ENCODE data around the gene ZNF486.
"Not testable (repeated sequence)": the region's sequence is repeated elsewhere in the genome, so short reads cannot be mapped to it uniquely, and the experiment has no call there.

Gene ZNF486

DNA sequence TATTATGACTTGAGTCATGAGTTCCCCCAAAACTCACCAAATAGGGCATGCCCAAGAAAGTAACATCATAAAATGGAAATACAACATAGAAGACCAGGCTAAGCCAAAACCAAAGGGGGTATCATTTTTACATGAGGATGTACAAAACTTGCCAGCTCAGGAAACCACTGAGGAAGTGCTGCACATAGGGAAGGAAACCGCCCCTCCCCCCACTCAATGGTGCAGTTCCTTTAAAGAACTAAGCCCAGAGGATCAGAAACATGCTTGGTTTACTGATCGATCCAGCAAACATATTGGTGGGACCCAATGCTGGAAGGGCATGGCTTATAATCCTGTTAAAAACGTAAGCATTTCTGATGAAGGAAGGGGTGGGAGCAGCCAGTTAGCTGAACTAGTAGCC, 4.2 kb upstream of the ZNF486 start:
- no peak for DNase-seq (ENCODE audit: low read depth)
- H3K4me3 ChIP-seq (ENCODE audit: low read depth, low read length), result no peak overlapping the region
- TF ChIP-seq, protein P1, sequence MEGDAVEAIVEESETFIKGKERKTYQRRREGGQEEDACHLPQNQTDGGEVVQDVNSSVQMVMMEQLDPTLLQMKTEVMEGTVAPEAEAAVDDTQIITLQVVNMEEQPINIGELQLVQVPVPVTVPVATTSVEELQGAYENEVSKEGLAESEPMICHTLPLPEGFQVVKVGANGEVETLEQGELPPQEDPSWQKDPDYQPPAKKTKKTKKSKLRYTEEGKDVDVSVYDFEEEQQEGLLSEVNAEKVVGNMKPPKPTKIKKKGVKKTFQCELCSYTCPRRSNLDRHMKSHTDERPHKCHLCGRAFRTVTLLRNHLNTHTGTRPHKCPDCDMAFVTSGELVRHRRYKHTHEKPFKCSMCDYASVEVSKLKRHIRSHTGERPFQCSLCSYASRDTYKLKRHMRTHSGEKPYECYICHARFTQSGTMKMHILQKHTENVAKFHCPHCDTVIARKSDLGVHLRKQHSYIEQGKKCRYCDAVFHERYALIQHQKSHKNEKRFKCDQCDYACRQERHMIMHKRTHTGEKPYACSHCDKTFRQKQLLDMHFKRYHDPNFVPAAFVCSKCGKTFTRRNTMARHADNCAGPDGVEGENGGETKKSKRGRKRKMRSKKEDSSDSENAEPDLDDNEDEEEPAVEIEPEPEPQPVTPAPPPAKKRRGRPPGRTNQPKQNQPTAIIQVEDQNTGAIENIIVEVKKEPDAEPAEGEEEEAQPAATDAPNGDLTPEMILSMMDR (IDR thresholded peaks at IDR 0.05; ENCODE audit: low read depth, low read length, missing control alignments), result no peak

DNA sequence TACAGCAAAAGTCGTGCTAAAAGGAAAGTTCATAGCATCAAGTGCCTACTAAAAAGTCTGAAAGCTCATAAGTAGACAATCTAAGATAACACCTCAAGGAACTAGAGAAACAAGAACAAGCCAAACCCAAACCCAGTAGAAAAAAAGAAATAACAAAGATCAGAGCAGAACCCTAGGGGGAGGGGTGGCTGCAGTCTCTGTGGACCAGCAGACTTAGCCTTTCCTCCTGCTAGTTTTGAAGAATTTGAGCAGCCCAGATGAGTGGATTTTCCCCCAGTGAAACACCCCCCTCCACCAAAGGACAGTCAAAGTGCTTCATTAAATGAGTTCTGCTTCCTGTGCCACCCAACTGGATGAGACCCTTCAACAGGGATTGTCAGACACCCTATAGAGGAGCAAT, 2.6 kb upstream of the ZNF486 start:
- DNase-seq (ENCODE audit: low read depth), result no peak
- TF ChIP-seq, protein P1 (IDR thresholded peaks at IDR 0.05; ENCODE audit: low read depth, low read length, missing control alignments), result no peak
- H3K4me3 ChIP-seq (ENCODE audit: low read depth, low read length), result no peak overlapping the region

DNA sequence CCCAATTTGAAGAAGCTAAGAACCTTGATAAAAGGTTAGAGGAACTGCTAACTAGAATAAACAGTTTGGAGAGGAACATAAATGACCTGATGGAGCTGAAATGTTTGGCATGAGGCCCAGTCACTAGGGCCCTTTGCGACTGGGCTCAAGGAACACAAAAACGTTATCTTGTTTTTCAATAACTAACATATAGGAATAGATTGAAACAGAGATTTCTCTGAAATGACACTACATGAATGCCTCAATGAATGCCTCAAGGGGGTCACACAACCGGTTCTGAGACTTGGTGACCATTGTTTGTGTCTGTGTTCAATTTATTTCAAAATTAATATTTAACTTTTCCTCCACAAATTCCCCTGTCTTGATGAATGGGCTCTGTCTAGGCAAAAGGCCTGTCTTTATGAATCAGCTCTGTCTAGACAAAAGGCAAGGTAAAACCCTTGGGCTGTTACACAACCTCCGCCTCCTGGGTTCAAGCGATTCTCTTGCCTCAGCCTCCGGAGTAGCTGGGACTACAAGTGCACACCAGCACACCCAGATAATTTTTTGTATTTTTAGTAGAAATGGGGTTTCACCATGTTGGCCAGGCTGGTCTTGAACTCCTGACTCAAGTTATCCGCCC, 932 bp upstream of the ZNF486 start:
- TF ChIP-seq, protein P1 (IDR thresholded peaks at IDR 0.05; ENCODE audit: low read depth, low read length, missing control alignments), result no peak
- H3K4me3 ChIP-seq (ENCODE audit: low read depth, low read length), result no peak overlapping the region
- no peak for DNase-seq (ENCODE audit: low read depth)

DNA sequence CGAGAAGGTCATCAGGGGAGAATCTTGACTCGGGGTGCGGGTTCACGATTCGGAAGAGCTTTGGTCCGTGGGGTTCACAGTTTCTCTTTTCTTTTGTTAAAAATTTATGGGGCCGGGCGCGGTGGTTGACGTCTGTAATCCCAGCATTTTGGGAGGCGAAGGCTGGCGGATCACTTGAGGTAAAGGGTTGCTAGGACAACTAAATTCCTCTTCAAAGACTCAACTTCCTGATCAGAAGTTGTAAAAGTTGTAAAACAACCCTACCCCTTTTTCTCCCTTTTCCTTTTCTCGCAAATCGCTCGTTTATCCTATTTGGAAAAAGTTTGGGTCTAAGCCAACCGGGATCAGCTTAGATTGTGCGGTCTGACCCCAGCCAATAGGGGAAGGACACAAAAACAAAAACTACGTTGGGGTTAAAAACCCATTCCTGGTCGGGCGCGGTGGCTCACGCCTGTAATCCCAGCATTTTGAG, 673 bp downstream of the ZNF486 start:
- H3K4me3 ChIP-seq (ENCODE audit: low read depth, low read length), result peak overlapping the region; percentile 85
- TF ChIP-seq, protein P1 (IDR thresholded peaks at IDR 0.05; ENCODE audit: low read depth, low read length, missing control alignments), result no peak
- DNase-seq (ENCODE audit: low read depth), result no peak

DNA sequence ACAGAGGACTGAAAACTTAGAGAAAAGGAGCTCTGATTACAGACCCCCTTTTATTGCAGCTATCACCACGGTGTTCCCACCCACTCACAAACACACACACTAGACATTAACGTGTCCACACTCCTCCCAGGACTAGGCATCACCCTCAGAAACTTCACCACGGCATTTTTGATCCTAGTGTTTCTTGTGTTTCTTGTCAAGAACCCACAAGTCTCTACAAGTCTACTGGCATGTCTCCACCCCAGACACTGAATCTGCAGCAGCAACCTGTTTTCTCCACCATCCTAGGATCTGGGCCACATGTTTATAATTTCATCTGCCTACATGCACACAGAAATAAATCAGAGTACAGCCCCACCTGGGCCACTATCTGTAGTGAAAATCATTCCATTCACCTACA, 4.3 kb downstream of the ZNF486 start:
- TF ChIP-seq, protein P1 (IDR thresholded peaks at IDR 0.05; ENCODE audit: low read depth, low read length, missing control alignments), result no peak
- no peak overlapping the region for H3K4me3 ChIP-seq (ENCODE audit: low read depth, low read length)
- no peak for DNase-seq (ENCODE audit: low read depth)

DNA sequence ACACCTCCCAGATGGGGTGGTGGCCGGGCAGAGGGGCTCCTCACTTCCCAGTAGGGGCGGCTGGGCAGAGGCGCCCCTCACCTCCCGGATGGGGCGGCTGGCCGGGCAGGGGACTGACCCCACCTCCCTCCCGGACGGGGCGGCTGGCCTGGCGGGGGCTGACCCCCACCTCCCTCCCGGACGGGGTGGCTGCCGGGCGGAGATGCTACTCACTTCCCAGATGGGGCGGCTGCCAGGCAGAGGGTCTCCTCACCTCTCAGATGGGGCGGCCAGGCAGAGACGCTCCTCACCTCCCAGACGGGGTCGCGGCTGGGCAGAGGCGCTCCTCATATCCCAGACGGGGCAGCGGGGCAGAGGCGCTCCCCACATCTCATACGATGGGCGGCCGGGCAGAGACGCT, 8.8 kb downstream of the ZNF486 start:
- not testable (repeated sequence) for H3K4me3 ChIP-seq (ENCODE audit: low read depth, low read length); DNase-seq (ENCODE audit: low read depth)

DNA sequence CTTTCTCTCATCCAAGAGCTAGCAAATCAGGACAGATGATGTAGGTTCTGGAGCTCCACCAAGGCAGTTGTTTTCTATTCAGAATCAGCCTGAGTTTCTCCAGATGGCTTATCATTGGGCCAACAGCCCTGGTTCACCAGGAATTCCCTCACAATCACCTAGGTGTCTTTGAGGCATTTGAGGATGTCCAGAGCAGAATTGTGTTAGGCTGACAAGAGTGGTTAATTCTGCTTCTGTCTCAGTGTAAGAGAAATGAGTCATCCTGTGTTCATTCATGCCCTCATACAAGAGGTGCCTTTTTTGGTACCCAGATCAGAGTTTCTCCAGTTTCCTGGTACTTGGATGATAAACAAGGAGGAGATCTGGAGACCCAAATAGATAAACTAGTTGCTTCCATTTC, 12.9 kb downstream of the ZNF486 start:
- not testable (repeated sequence) for DNase-seq (ENCODE audit: low read depth); H3K4me3 ChIP-seq (ENCODE audit: low read depth, low read length)

DNA sequence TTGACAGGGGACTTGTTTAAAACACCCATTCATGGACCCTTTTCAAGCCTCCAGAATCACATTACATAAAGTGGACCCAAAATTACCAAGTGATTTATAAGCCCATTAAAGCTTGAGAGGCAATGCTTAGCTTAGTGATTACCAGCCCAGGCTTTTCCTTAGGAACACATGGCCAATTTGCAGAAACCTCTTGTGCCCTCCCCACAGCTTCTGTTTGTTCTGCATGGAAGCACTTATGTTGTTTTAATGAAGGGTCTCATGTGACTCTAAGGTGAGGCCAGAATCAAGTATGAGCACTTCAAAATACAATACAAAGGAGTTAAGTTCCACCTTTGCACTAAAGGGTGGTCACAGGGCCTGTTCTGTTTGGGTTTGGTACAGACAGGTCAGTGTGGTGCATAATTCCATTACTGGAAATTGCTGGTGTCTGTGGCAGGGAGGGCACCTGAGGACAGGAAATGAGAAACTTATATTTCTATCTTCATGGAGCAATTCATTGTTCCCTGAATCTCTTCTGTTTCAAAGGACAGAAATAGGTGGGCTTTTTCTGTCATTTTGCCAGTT, 15.3 kb downstream of the ZNF486 start:
- no peak overlapping the region for H3K4me3 ChIP-seq (ENCODE audit: low read depth, low read length)
- TF ChIP-seq, protein P1 (IDR thresholded peaks at IDR 0.05; ENCODE audit: low read depth, low read length, missing control alignments), result no peak
- no peak for DNase-seq (ENCODE audit: low read depth)

Measured in GM12864 (cell line).